ENCODE measurements around the gene RASSF3. TPM values are rescaled to one million over a fixed set of nuclear protein-coding genes. Genes with fewer than 3 reads are reported as not detected.

The RASSF3 gene
- total and polyA plus RNA-seq, 5 donors from 2014 or later, result 5.5 to 158 (median 10.5) TPM

DNA sequence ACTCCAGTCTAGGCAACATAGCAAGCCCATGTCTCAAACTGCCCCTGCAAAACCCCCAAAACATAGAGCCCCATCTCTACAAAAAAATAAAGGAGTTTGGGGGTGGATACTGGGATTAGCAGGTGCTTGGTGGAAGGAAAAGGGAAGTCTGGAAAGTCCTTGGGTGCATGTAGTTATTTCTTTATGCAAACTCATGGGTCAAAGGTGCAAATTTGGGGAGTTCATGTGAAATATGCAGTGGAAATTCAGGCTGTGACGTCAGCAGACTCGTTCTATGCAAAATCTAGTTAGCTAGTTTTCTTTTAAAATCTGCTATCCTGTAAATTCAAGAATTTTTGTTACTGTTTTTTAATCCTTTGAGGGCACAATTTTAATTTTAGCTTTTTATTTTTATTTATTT, 97.6 kb downstream of the RASSF3 start:
- Mint-ChIP-seq H3K27me3 (no peaks in the 10 kb centered on the region), H3K4me3 (no peak overlapping the region), H3K4me1 (peaks cover 0 to 12% (median 6%) of the 10 kb centered on the region in 4 donors), H3K9me3 (no peaks in the 10 kb centered on the region), H3K27ac (peak overlapping the region in 1 of 3 donors; percentile 1), H3K36me3 (peaks cover 31% of the 10 kb centered on the region)
- Histone ChIP-seq H3K9me3 (ENCODE audit: control insufficient read depth in 2 of 2, low read length in 2 of 2) (no peaks in the 10 kb centered on the region), H3K4me3 (ENCODE audit: low read depth, low read length) (no peak overlapping the region), H3K36me3 (ENCODE audit: control insufficient read depth, insufficient read depth, low read length) (peaks cover 7% of the 10 kb centered on the region), H3K4me1 (ENCODE audit: control insufficient read depth, insufficient read depth, low read length, poor library complexity, severe bottlenecking) (no peaks in the 10 kb centered on the region), H3K27ac (ENCODE audit: insufficient read depth, low read length, poor library complexity, severe bottlenecking) (no peak overlapping the region), H3K27me3 (ENCODE audit: control insufficient read depth, insufficient read depth, low read length) (no peaks in the 10 kb centered on the region)
- DNase-seq (no peak), ATAC-seq (ENCODE audit: low read depth in 2 of 2) (no peak)

- ATAC-seq (ENCODE audit: low read depth in 2 of 2), result no peak
- H3K9me3 ChIP-seq (ENCODE audit: control insufficient read depth in 2 of 2, low read length in 2 of 2), result no peaks in the 10 kb centered on the region
- H3K27me3 Mint-ChIP-seq, result no peaks in the 10 kb centered on the region
- DNase-seq, result no peak
- H3K27ac ChIP-seq (ENCODE audit: insufficient read depth, low read length, poor library complexity, severe bottlenecking), result no peak overlapping the region
- H3K9me3 Mint-ChIP-seq, result no peaks in the 10 kb centered on the region
- H3K4me3 ChIP-seq (ENCODE audit: low read depth, low read length), result no peak overlapping the region
- H3K4me1 Mint-ChIP-seq, result peaks cover 7 to 24% (median 15%) of the 10 kb centered on the region in 4 donors
- H3K36me3 ChIP-seq (ENCODE audit: control insufficient read depth, insufficient read depth, low read length), result peaks cover 12% of the 10 kb centered on the region
- H3K4me3 Mint-ChIP-seq, result no peak overlapping the region
- H3K27ac Mint-ChIP-seq, result no peak overlapping the region
- H3K27me3 ChIP-seq (ENCODE audit: control insufficient read depth, insufficient read depth, low read length), result no peaks in the 10 kb centered on the region
- no peaks in the 10 kb centered on the region for H3K4me1 ChIP-seq (ENCODE audit: control insufficient read depth, insufficient read depth, low read length, poor library complexity, severe bottlenecking)
- H3K36me3 Mint-ChIP-seq, result peaks cover 37% of the 10 kb centered on the region
Measured at GRCh38 chr12:64709429-64709828, 99.1 kb downstream of the RASSF3 start.

DNA sequence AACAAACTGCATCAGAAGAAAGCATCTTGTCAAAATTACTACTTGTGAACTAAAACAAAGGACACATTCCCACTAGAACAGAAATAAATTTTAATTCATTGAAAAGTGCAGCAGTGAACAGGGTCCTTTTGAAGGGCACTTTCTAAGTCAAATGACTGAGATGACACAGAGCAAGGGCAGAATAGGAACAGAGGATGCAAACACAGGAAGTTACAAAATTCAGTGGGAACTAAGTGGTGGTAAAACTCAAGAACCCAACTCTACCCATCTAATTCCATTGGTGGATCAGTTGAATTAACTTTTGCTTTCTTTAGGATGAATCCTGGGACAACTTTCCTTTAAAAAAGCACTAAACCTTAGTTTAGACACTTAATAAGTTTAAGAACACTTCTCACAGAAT, 103.1 kb downstream of the RASSF3 start:
- peaks cover 19% of the 10 kb centered on the region for H3K36me3 ChIP-seq (ENCODE audit: control insufficient read depth, insufficient read depth, low read length)
- DNase-seq (no peak), ATAC-seq (ENCODE audit: low read depth in 2 of 2) (no peak)
- no peak overlapping the region for H3K27ac ChIP-seq (ENCODE audit: insufficient read depth, low read length, poor library complexity, severe bottlenecking)
- Mint-ChIP-seq H3K4me1 (peaks cover 16 to 31% (median 26%) of the 10 kb centered on the region in 4 donors), H3K36me3 (peaks cover 59% of the 10 kb centered on the region), H3K4me3 (no peak overlapping the region), H3K9me3 (no peaks in the 10 kb centered on the region), H3K27ac (peak overlapping the region in 1 of 3 donors; percentile 82), H3K27me3 (no peaks in the 10 kb centered on the region)
- peaks cover 4% of the 10 kb centered on the region for H3K4me1 ChIP-seq (ENCODE audit: control insufficient read depth, insufficient read depth, low read length, poor library complexity, severe bottlenecking)
- no peak overlapping the region for H3K4me3 ChIP-seq (ENCODE audit: low read depth, low read length)
- no peaks in the 10 kb centered on the region for H3K27me3 ChIP-seq (ENCODE audit: control insufficient read depth, insufficient read depth, low read length)
- H3K9me3 ChIP-seq (ENCODE audit: control insufficient read depth in 2 of 2, low read length in 2 of 2), result no peaks in the 10 kb centered on the region

- peaks cover 4% of the 10 kb centered on the region for H3K4me1 ChIP-seq (ENCODE audit: control insufficient read depth, insufficient read depth, low read length, poor library complexity, severe bottlenecking)
- H3K27me3 ChIP-seq (ENCODE audit: control insufficient read depth, insufficient read depth, low read length), result no peaks in the 10 kb centered on the region
- H3K4me3 ChIP-seq (ENCODE audit: low read depth, low read length), result peak overlapping the region; percentile 52
- H3K9me3 ChIP-seq (ENCODE audit: control insufficient read depth in 2 of 2, low read length in 2 of 2), result no peaks in the 10 kb centered on the region
- peaks cover 24% of the 10 kb centered on the region for H3K36me3 ChIP-seq (ENCODE audit: control insufficient read depth, insufficient read depth, low read length)
- H3K27ac ChIP-seq (ENCODE audit: insufficient read depth, low read length, poor library complexity, severe bottlenecking), result peak overlapping the region; percentile 47
- H3K27ac Mint-ChIP-seq, result peak overlapping the region in 2 of 3 donors; percentile 44 to 82
- peak overlapping the region in 3 of 4 donors; percentile 9 to 41 (median 11) for H3K4me3 Mint-ChIP-seq
- no peaks in the 10 kb centered on the region for H3K9me3 Mint-ChIP-seq
- no peaks in the 10 kb centered on the region for H3K27me3 Mint-ChIP-seq
- peaks cover 16 to 33% (median 26%) of the 10 kb centered on the region in 4 donors for H3K4me1 Mint-ChIP-seq
- peak in 2 of 3 donors; percentile 51 to 60 for DNase-seq
- peaks cover 62% of the 10 kb centered on the region for H3K36me3 Mint-ChIP-seq
- ATAC-seq (ENCODE audit: low read depth in 2 of 2), result peak; percentile 64 to 75
Measured at GRCh38 chr12:64714551-64714968, 104.3 kb downstream of the RASSF3 start.

DNA sequence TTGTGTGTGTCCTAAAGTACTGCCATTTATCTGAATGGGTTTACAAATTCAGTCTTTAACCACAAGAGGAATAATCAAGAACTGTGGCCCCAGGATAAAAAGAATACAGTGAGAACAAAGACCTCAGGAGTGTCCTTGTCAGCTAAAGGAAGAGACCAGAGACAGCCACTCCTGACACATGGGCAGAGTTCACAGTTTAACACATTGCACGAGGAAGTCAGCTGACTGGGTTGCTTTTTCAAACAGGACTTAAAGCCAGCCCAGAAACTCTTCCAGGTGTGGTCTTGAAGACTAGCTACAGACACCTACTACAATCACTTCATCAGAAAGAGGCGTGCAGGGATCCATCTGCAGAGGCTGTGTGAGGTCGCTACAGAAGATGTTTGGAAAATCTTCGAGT, 106.1 kb downstream of the RASSF3 start:
- no peaks in the 10 kb centered on the region for H3K9me3 Mint-ChIP-seq
- H3K4me1 Mint-ChIP-seq, result peaks cover 16 to 33% (median 27%) of the 10 kb centered on the region in 4 donors
- Histone ChIP-seq H3K36me3 (ENCODE audit: control insufficient read depth, insufficient read depth, low read length) (peaks cover 40% of the 10 kb centered on the region), H3K4me1 (ENCODE audit: control insufficient read depth, insufficient read depth, low read length, poor library complexity, severe bottlenecking) (peaks cover 4% of the 10 kb centered on the region), H3K27me3 (ENCODE audit: control insufficient read depth, insufficient read depth, low read length) (no peaks in the 10 kb centered on the region), H3K4me3 (ENCODE audit: low read depth, low read length) (no peak overlapping the region), H3K27ac (ENCODE audit: insufficient read depth, low read length, poor library complexity, severe bottlenecking) (no peak overlapping the region), H3K9me3 (ENCODE audit: control insufficient read depth in 2 of 2, low read length in 2 of 2) (no peaks in the 10 kb centered on the region)
- peak overlapping the region in 2 of 3 donors; percentile 33 to 82 for H3K27ac Mint-ChIP-seq
- DNase-seq (peak in 1 of 3 donors; percentile 30), ATAC-seq (ENCODE audit: low read depth in 2 of 2) (no peak)
- no peaks in the 10 kb centered on the region for H3K27me3 Mint-ChIP-seq
- H3K4me3 Mint-ChIP-seq, result no peak overlapping the region
- peaks cover 66% of the 10 kb centered on the region for H3K36me3 Mint-ChIP-seq

- H3K4me1 ChIP-seq (ENCODE audit: control insufficient read depth, insufficient read depth, low read length, poor library complexity, severe bottlenecking), result peaks cover 4% of the 10 kb centered on the region
- DNase-seq (no peak), ATAC-seq (ENCODE audit: low read depth in 2 of 2) (no peak)
- peaks cover 45% of the 10 kb centered on the region for H3K36me3 ChIP-seq (ENCODE audit: control insufficient read depth, insufficient read depth, low read length)
- no peaks in the 10 kb centered on the region for H3K27me3 ChIP-seq (ENCODE audit: control insufficient read depth, insufficient read depth, low read length)
- no peak overlapping the region for H3K4me3 ChIP-seq (ENCODE audit: low read depth, low read length)
- H3K9me3 ChIP-seq (ENCODE audit: control insufficient read depth in 2 of 2, low read length in 2 of 2), result no peaks in the 10 kb centered on the region
- Mint-ChIP-seq H3K4me1 (peaks cover 16 to 33% (median 27%) of the 10 kb centered on the region in 4 donors), H3K27me3 (no peaks in the 10 kb centered on the region), H3K9me3 (no peaks in the 10 kb centered on the region), H3K36me3 (peaks cover 70% of the 10 kb centered on the region), H3K4me3 (no peak overlapping the region), H3K27ac (peak overlapping the region in 2 of 3 donors; percentile 33 to 82)
- H3K27ac ChIP-seq (ENCODE audit: insufficient read depth, low read length, poor library complexity, severe bottlenecking), result no peak overlapping the region
Measured at GRCh38 chr12:64716839-64717455, 106.7 kb downstream of the RASSF3 start.

- no peak for ATAC-seq (ENCODE audit: low read depth in 2 of 2)
- H3K4me1 Mint-ChIP-seq, result peaks cover 20 to 28% (median 22%) of the 10 kb centered on the region in 4 donors
- no peaks in the 10 kb centered on the region for H3K27me3 Mint-ChIP-seq
- Histone ChIP-seq H3K27me3 (ENCODE audit: control insufficient read depth, insufficient read depth, low read length) (no peaks in the 10 kb centered on the region), H3K27ac (ENCODE audit: insufficient read depth, low read length, poor library complexity, severe bottlenecking) (no peak overlapping the region), H3K4me3 (ENCODE audit: low read depth, low read length) (no peak overlapping the region), H3K36me3 (ENCODE audit: control insufficient read depth, insufficient read depth, low read length) (peaks cover 51% of the 10 kb centered on the region), H3K4me1 (ENCODE audit: control insufficient read depth, insufficient read depth, low read length, poor library complexity, severe bottlenecking) (peaks cover 4% of the 10 kb centered on the region), H3K9me3 (ENCODE audit: control insufficient read depth in 2 of 2, low read length in 2 of 2) (no peaks in the 10 kb centered on the region)
- no peak overlapping the region for H3K4me3 Mint-ChIP-seq
- H3K27ac Mint-ChIP-seq, result no peak overlapping the region
- peaks cover 69% of the 10 kb centered on the region for H3K36me3 Mint-ChIP-seq
- DNase-seq, result no peak
- no peaks in the 10 kb centered on the region for H3K9me3 Mint-ChIP-seq
Measured at GRCh38 chr12:64718649-64719048, 108.4 kb downstream of the RASSF3 start.

DNA sequence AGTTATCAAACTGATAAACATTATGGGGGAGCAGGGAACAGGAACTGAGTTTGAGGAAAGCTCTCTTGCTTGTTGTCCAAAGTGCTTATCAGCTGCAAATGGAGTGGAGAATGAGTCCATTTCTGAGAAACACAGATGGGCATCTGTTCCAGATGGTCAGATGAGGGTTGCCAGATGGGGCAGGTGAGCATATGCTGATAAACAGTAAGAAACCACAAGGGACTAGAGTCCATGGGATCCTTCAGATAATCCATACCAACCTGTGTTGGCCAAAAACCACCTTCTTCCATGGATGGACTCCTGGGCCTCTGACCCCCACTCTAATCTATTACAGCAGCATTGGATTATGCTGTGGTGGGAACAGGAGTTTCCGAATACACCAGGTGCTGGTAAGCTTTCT, 110.6 kb downstream of the RASSF3 start:
- Mint-ChIP-seq H3K4me3 (no peak overlapping the region), H3K36me3 (peaks cover 56% of the 10 kb centered on the region), H3K9me3 (no peaks in the 10 kb centered on the region), H3K27ac (peak overlapping the region in 1 of 3 donors; percentile 12), H3K4me1 (peaks cover 7 to 15% (median 12%) of the 10 kb centered on the region in 4 donors), H3K27me3 (no peaks in the 10 kb centered on the region)
- Histone ChIP-seq H3K27me3 (ENCODE audit: control insufficient read depth, insufficient read depth, low read length) (no peaks in the 10 kb centered on the region), H3K9me3 (ENCODE audit: control insufficient read depth in 2 of 2, low read length in 2 of 2) (no peaks in the 10 kb centered on the region), H3K27ac (ENCODE audit: insufficient read depth, low read length, poor library complexity, severe bottlenecking) (no peak overlapping the region), H3K36me3 (ENCODE audit: control insufficient read depth, insufficient read depth, low read length) (peaks cover 48% of the 10 kb centered on the region), H3K4me3 (ENCODE audit: low read depth, low read length) (no peak overlapping the region), H3K4me1 (ENCODE audit: control insufficient read depth, insufficient read depth, low read length, poor library complexity, severe bottlenecking) (no peaks in the 10 kb centered on the region)
- DNase-seq (no peak), ATAC-seq (ENCODE audit: low read depth in 2 of 2) (no peak)
